EH (cell line): ENCODE data around the gene NME1.
A peak's percentile ranks its signal among the peaks of the same experiment; 100 is the strongest.
"Not testable (repeated sequence)": the region's sequence is repeated elsewhere in the genome, so short reads cannot be mapped to it uniquely, and the experiment has no call there.

Source experiments
- DNase-seq: peaks from one replicate; pipeline ENCODE4 v3.0.0-alpha.2; 2015; ENCODE audit warnings: low read depth

Gene NME1

GRCh38 chr17:51153210-51154072 lies at the start of gene NME1:
Gene NME1 (plus strand): TSS chr17:51153559. CDS start chr17:51155655, 2,096 bp downstream.
- DNase-seq: peak; percentile 99

GRCh38 chr17:51107778-51108177 lies 45.6 kb upstream of the NME1 start:
- no peak for DNase-seq

- DNase-seq: peak; percentile 57
Observed at GRCh38 chr17:51112303-51113222, 40.8 kb upstream of the NME1 start.

GRCh38 chr17:51115179-51115578 lies 38.2 kb upstream of the NME1 start:
- DNase-seq: no peak

GRCh38 chr17:51118330-51119195 lies 34.8 kb upstream of the NME1 start:
- DNase-seq: no peak

- DNase-seq: peak; percentile 55
Observed at GRCh38 chr17:51119415-51120356, 33.7 kb upstream of the NME1 start.

- DNase-seq: no peak
Observed at GRCh38 chr17:51120357-51120738, 33.0 kb upstream of the NME1 start.

GRCh38 chr17:51120739-51121619 lies 32.4 kb upstream of the NME1 start, which contains the start of gene SPAG9:
Gene SPAG9 (minus strand): TSS chr17:51120868. CDS start chr17:51120656, 212 bp downstream.
- peak; percentile 97 for DNase-seq

- DNase-seq: peak; percentile 94
Observed at GRCh38 chr17:51121620-51122472, 31.5 kb upstream of the NME1 start.

GRCh38 chr17:51122473-51123115 lies 30.8 kb upstream of the NME1 start:
- not testable (repeated sequence) for DNase-seq

GRCh38 chr17:51124640-51125503 lies 28.5 kb upstream of the NME1 start:
- no peak for DNase-seq

- peak; percentile 32 for DNase-seq
Observed at GRCh38 chr17:51128076-51128475, 25.3 kb upstream of the NME1 start.

- DNase-seq: peak; percentile 36
Observed at GRCh38 chr17:51132964-51133319, 20.4 kb upstream of the NME1 start.

GRCh38 chr17:51133365-51133764 lies 20.0 kb upstream of the NME1 start:
- DNase-seq: peak; percentile 34

GRCh38 chr17:51135956-51136355 lies 17.4 kb upstream of the NME1 start:
- no peak for DNase-seq

GRCh38 chr17:51142597-51142996 lies 10.8 kb upstream of the NME1 start:
- no peak for DNase-seq
